HL-60/S4 (cell line): ENCODE measurements around the gene PPP1R3F.

Experiments
- in situ Hi-C: fragments of 300-500 bp; cut with MboI; formaldehyde crosslinking; loops from 2 replicates; pipeline ENCODE4 v1.14.3; 2022; ENCODE audit warnings: low sequenced_read_pairs

The PPP1R3F gene

GRCh38 chrX:49269767-49270248 lies at the start of gene PPP1R3F:
PPP1R3F (plus strand) TSS chrX:49269793; CDS start chrX:49269870, 77 bp downstream.
- in situ Hi-C loops = no loop called here

- in situ Hi-C loops = no loop called here
Measured at GRCh38 chrX:49220100-49220499, 49.5 kb upstream of the PPP1R3F start.

GRCh38 chrX:49221868-49222267 lies 47.7 kb upstream of the PPP1R3F start:
- in situ Hi-C loops = no loop called here

GRCh38 chrX:49225858-49226257 lies 43.7 kb upstream of the PPP1R3F start:
- in situ Hi-C loops = no loop called here

GRCh38 chrX:49226946-49227345 lies 42.6 kb upstream of the PPP1R3F start:
- in situ Hi-C loops = no loop called here

GRCh38 chrX:49227726-49228125 lies 41.9 kb upstream of the PPP1R3F start:
- in situ Hi-C loops = no loop called here

- in situ Hi-C loops = no loop called here
Measured at GRCh38 chrX:49228185-49228584, 41.4 kb upstream of the PPP1R3F start.

- in situ Hi-C loops = no loop called here
Measured at GRCh38 chrX:49230500-49231232, 38.9 kb upstream of the PPP1R3F start.

GRCh38 chrX:49231333-49232000 lies 38.1 kb upstream of the PPP1R3F start:
- in situ Hi-C loops = no loop called here

- in situ Hi-C loops = no loop called here
Measured at GRCh38 chrX:49232525-49232924, 37.1 kb upstream of the PPP1R3F start.

GRCh38 chrX:49233176-49233575 lies 36.4 kb upstream of the PPP1R3F start, which contains the start of gene CACNA1F:
CACNA1F (minus strand) TSS chrX:49233340; CDS start chrX:49233309, 31 bp downstream.
- in situ Hi-C loops = no loop called here

GRCh38 chrX:49233887-49234555 lies 35.6 kb upstream of the PPP1R3F start:
- in situ Hi-C loops = no loop called here

GRCh38 chrX:49237060-49237459 lies 32.5 kb upstream of the PPP1R3F start:
- in situ Hi-C loops = no loop called here

GRCh38 chrX:49238735-49239134 lies 30.9 kb upstream of the PPP1R3F start:
- in situ Hi-C loops = no loop called here

GRCh38 chrX:49242545-49243066 lies 27.0 kb upstream of the PPP1R3F start:
- in situ Hi-C loops = no loop called here

GRCh38 chrX:49243166-49243565 lies 26.4 kb upstream of the PPP1R3F start:
- in situ Hi-C loops = no loop called here

GRCh38 chrX:49244207-49244606 lies 25.4 kb upstream of the PPP1R3F start:
- in situ Hi-C loops = no loop called here

GRCh38 chrX:49246541-49246940 lies 23.1 kb upstream of the PPP1R3F start:
- in situ Hi-C loops = no loop called here

- in situ Hi-C loops = no loop called here
Measured at GRCh38 chrX:49247346-49247745, 22.2 kb upstream of the PPP1R3F start.

GRCh38 chrX:49247916-49248811 lies 21.4 kb upstream of the PPP1R3F start:
- in situ Hi-C loops = no loop called here
